KOPT-K1 (cell line): ENCODE results near the gene OPN5.

Experiments
- H3K27ac ChIP-seq: fragments of 200-600 bp; sonication (generic); 2 replicates; pipeline ENCODE4 v1.5.1; 2016; ENCODE audit warnings: antibody characterized with exemption, mild to moderate bottlenecking, low read depth, low read length; ENCODE audit not compliant: poor library complexity, severe bottlenecking
- H3K36me3 ChIP-seq: fragments of 200-600 bp; sonication (generic); 2 replicates; pipeline ENCODE4 v1.5.1; 2017; ENCODE audit warnings: antibody characterized with exemption, mild to moderate bottlenecking, low read length, moderate library complexity; ENCODE audit not compliant: insufficient read depth
- H3K9me3 ChIP-seq: fragments of 200-600 bp; sonication (generic); 2 replicates; pipeline ENCODE4 v1.5.1; 2017; ENCODE audit warnings: antibody characterized with exemption, low read length, mild to moderate bottlenecking; ENCODE audit not compliant: insufficient read depth, poor library complexity, severe bottlenecking

The OPN5 gene

DNA sequence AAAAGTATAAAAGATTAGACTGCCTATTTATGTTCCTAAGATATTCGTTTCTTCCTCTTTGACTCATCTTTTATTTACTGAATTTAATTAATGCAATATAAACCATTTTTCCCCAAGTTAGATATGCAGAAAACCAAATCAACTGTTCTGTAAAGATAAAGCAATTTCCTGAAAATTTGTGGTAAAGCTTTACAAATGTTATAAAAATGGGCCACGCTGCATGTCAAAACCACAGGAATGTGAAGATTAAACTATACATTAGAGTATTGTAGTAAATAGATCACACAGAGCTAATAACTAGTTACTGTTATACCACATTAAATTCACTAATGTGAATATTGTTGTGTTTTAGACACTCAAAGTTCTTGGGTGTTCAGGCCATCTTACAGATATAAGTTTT, 83.4 kb downstream of the OPN5 start:
- H3K27ac ChIP-seq, result no peak overlapping the region
- H3K36me3 ChIP-seq, result no peaks in the 10 kb centered on the region
- H3K9me3 ChIP-seq, result no peaks in the 10 kb centered on the region

DNA sequence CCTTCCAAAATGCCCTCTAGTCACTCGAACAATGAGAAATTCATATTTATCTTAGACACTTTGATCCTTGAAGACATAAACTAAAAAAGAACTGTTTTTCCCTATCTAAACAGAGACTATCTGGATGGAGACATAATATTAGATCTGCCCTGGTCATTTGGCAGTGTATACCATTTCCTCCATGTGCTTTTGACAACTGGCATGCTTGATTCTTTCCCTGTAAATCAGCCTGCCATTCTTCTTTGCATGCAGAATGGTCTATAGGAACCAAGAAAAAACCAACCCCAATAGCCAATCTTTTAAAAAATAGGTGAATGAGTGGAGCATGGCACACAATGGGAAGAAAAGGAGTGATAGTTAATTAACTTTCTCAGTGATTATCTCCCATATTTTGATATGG, 93.8 kb downstream of the OPN5 start:
- H3K9me3 ChIP-seq, result no peaks in the 10 kb centered on the region
- H3K27ac ChIP-seq, result no peak overlapping the region
- no peaks in the 10 kb centered on the region for H3K36me3 ChIP-seq
